Activated gamma-delta T cell treated with Interleukin-2 at 50 U/mL for 16 hours (primary cell): ENCODE measurements around the gene MED6.

Experiments
- DNase-seq: peaks from one replicate; pipeline ENCODE4 v3.0.0-alpha.2; 2020

MED6 gene

DNA sequence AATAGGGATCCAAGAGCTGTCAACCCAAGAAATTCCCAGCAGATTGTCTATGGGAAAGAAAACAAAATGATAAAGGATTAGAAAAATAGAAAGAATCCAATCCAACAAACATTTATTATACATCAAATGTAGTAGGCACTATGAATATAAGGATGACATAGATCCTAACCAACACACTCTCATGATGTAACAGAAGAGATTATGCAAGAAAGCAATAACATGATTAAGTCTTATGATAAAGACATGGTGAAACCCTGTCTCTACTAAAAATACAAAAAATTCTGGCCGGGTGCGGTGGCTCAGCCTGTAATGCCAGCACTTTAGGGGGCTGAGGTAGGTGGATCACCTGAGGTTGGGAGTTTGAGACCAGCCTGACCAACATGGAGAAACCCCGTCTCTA is 2.7 kb downstream of the MED6 start:
- DNase-seq, result no peak

DNA sequence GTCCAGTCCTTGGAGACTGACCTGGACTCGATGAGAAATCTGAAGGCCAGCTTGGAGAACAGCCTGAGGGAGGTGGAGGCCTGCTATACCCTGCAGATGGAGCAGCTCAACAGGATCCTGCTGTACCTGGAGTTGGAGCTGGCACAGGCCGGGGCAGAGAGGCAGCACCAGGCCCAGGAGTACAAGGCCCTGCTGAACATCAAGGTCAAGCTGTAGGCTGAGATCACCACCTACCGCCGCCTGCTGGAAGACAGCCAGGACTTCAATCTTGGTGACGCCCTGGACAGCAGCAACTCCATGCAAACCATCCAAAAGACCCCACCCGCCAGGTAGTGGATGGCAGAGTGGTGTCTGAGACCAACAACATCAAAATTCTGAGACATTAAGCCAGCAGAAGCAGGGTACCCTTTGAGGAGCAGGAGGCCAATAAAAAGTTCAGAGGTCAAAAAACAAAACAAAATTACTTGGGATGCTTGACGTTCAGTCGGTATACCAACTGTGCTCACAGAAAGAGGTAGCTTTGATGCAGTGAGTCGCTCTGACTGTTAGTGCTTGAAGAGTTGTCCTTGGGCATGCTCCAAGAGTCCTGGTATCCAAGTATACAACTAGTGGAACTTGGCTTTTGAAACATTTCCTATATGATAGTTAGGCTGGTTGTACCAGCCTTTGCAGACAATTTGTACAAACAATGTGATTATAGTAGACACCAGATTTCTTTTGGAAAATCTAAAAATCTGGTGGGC is 4.8 kb downstream of the MED6 start:
- no peak for DNase-seq

DNA sequence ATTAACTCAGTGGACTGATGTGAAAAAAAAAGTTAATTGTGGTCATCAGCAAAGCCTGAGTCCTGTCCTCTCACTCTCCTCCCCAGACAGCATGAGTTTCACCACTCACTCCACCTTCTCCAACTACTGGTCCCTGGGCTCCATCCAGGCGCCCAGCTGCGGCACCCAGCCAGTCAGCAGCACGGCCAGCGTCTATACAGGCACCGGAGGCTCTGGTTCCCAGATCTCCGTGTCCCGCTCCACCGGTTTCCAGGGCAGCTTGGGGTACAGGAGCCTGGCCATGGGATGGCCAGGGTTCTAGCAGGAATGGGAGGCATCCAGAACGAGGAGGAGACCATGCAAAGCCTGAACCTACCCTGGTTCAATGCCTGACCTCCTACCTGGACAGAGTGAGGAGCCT is 6.0 kb downstream of the MED6 start:
- DNase-seq, result no peak

DNA sequence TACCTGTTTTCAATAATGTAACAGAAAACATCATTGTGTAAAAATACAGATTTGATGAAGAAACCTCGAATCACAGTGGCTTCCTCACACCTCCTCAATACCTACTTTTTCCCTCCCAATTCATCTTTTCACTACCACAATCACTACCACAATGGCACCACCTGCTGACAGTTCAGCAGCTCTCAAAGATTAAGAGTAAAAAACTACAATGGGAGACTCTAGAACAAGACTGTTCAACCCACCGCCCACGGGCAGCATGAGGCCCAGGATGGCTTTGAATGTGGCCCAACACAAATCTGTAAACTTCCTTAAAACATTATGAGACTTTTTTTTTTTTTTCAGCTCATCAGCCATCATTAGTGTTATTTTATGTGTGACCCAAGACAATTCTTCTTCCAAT is 15.2 kb downstream of the MED6 start:
- DNase-seq, result no peak

DNA sequence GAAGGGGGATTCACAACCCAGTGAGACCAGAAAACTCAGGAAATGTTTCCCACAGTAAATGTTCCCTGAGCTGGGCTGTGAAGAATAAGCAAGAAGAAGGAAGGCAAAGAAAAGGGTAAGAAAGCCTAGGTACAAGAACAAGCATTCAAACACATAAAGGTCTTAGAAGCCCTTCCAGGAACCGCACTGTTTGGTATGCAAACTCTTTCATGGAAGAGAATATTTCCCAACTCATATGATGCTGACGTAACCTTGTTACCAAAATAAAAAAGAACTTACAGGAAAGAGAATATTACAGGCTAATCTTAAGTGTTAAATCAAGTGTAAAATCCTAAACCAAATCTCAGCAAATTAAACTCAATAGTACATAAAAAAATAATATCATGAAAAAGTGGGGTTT is 23.6 kb downstream of the MED6 start:
- DNase-seq, result no peak

DNA sequence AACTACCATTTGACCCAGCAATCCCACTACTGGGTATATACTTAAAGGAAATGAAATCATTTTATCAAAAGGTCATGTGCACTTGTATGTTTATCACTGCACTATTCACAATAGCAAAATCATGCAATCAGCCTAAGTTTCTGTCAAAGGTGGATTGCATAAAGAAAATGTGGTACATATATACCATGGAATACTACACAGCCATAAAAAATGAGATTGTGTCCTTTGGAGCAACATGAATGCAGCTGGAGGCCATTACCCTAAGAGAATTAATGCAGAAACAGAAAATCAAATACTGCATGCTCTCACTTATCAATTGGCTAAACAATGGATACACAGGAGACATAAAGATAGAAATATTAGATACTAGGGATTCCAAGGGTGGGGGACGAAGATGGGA is 27.4 kb downstream of the MED6 start:
- no peak for DNase-seq

DNA sequence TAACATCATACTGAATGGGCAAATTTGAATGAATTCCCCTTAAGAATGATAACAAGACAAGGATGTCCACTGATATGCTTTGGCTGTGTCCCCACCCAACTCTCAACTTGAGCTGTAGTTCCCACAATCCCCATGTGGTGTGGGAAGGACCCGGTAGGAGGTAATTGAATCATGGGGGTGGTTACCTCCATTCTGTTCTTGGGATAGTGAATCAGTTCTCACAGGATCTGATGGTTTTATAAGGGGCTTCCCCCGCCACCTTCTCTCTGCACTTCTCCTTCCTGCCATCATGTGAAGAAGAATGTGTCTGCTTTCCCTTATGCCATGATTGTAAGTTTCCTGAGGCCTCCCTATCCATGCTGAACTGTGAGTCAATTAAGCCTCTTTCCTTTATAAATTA is 29.3 kb downstream of the MED6 start:
- DNase-seq, result no peak

DNA sequence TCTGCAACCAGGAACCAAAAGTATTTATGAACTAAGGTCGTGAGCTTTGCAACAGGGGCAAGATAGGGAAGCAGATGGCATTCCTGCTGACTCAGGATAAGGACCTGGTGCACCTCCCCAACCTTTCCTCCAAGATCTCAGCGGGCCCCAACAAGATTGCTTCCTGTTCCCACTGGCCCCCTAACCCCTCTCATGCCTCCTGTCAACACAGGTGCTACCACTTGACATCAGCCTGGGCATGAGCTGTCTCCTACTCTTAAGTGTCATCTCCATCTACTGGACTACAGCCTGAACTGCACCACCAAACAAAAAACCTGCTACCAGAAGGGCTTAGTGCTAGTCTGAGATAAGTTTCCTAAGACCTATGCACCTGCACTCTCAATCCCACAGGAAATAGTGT is 32.7 kb downstream of the MED6 start:
- no peak for DNase-seq

DNA sequence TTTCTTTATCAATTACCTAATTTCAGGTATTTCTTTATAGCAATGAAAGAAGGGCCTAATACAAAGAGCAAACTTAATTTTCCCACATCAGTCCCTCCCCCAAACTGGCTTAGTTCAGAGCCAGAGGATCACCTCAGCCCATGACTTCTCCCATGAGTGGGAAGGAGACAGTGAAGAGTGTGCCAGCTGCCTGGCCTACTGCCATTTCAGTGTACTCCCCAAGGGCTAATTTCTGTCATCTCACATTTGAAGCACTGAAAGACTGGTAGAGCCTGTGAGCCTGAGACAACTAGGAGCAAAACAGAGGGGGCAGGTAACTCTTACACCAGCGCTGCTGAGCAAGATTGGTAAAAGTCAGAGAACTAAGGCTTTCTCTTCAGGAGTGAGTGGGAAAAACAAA is 36.6 kb downstream of the MED6 start:
- DNase-seq, result no peak

DNA sequence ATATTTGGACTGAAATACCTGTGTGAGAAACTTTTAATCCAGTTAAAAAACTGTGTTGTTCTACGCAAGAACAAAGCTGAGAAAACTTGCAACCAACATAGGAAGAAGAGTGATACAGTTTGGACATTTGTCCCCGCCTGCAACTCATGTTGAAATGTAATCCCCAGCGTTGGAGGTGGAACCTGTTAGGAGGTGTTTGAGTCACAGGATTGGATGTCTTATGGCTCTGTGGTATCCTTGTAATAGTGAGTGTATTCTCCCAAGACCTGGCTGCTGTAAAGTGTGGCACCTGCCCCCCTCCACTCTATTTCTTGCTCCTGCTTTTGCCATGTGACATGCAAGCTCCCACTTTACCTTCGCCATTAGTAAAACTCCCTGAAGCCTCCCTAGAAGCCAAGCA is 37.0 kb downstream of the MED6 start:
- DNase-seq, result no peak

DNA sequence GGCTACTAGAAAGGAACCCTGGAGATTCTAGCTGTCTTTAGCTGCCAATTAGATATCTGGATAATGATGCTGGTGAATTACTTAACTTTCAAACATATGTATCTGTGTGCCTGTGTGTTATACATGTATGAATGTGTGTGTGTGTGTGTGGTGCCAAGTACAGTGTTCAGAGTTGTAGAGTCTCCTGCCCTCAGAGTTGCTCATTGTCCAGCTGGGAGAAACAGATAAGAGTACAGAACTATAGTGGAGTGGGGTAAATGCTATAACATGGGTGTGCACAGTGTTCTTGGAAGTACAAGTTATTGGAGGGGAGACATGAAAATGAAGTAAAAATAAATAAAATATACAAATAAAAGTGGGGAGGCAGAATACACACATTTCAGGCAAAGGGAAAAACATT is 42.1 kb downstream of the MED6 start:
- DNase-seq, result no peak

DNA sequence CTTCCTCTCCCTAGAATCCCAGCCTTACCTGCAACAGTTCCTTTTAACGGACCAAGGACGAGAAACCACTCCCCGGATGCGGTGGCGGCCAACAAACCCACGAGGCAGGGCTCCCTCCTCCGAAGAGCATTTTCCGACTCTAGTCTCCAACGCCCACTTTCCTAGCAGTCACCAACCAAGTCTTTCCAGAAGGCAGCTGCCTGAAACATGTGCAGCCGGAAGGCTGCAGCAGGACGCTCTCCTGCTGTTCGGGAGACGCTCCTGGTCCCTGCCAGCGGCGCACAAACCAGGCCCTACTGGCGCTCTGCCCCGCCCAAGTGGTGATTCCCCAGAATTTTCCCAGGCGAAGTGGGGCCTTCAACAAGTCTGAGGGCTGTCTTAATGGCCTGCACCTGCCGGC is 44.6 kb downstream of the MED6 start:
- DNase-seq, result no peak

DNA sequence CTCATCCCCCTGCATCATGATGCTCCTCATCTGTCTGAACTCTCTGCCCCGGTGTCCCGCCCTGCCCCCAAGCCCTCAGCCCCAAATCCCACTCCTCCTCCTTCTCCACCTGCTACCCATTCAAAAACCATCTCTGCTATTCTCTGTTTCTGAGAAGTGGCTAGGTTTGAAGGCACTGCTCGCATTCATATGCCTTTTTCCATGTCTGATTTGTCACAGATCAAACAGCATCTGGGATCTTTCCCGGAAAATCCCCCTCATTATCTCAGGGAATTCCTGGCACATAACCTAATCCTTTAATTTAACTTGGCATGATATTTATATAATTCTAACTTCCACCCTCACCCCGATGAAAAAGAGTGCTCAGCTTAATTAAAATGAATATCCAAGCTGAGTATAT is 62.4 kb downstream of the MED6 start:
- DNase-seq, result no peak

DNA sequence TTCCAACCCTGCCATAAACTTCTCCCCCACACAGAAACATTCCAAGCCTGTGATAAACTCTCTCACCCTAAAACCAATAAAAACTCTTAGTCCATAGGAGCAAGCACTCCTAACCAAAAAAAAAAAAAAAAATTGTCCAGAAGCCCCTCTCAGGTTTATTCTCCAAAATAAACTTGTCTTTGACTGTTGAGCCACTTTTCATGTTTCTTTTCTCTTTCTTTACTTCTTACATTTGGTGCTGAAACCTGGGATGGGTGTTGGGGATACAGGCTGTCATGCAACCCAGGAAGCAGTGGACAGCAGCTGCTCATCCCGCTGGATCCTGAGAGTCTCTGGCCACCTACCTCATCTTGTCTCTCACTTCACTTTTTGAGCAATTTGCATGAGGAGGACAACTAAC is 63.6 kb downstream of the MED6 start:
- DNase-seq, result no peak

DNA sequence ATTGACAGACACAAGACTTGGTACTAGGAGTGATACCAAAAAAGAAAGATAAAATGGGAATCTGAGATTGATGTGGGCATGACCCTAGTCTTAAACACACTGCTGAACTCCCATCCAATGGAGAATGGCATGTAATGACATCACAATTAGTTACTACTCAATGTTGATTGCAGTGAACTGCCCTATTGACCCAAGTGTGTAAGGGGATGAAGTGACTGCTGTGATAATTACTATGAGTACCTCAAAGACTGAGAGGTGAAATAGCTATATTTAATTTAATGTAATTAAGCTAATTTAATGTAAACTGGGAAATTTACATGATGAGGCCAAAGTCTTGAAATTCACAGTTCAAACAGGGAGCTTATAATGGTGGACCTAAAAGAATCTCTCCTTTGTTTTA is 65.6 kb downstream of the MED6 start, which contains the start of gene ADAM20:
TSS of gene ADAM20 (minus strand) at position 101 of the 400 bp plus-strand sequence. CDS start 10,247 bp downstream, outside the sequence.
- DNase-seq, result no peak
